Measurements from ENCODE around the gene MEGF6.

Gene MEGF6

DNA sequence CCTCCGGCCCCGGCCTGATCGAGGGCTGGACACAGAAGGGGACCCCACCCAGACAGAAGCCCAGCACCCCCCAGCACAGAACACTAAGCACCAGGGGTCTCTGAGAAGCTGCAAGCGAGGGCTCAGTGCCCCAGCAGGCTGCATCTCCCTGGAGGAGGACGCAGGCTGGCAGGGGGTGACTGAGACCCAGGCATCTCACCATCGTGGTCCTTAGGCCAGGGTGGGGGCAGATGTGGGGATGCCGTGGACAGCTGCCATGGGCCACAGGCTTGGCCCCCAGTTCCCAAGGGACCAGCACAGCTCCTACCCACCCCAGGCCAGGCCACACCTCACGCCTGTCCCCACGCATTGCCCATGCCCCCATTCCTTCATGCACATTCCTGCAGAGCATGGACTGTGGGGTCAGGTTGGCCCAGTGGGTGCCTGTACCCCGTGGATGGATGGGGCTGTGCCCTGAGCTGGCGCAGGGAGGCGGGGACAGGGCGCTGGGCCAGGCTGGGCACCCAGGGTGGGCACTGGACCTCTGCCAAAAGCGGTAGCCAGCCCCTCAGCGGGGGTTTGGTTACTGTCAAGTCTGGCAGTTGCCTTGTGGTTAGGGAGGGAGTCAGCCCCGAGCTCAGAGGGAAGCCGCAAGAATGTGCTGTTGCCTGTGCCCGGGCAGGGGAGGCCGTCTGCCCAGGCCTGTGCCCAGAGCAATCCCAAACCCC is 95.4 kb downstream of the MEGF6 start:
- DNase-seq, result no peak

DNA sequence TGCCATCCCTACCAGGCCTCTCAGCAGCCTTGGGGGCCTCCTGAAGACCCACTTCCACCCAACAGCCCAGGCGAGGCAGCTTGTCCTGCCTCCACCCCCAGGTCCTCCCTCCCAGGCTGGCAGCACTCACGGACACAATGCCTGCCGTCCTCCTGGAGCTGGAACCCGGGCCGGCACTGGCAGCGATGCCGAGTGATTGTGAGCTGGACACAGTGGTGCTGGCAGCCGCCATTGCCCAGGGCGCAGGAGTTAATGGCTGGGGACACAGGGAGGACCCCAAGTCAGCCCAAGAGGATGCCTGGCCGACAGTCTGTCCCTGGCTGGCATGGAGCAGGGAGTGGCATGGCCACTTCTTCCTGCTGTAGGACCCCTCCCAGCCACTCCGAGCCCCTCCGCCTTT is 96.0 kb downstream of the MEGF6 start:
- no peak for DNase-seq

DNA sequence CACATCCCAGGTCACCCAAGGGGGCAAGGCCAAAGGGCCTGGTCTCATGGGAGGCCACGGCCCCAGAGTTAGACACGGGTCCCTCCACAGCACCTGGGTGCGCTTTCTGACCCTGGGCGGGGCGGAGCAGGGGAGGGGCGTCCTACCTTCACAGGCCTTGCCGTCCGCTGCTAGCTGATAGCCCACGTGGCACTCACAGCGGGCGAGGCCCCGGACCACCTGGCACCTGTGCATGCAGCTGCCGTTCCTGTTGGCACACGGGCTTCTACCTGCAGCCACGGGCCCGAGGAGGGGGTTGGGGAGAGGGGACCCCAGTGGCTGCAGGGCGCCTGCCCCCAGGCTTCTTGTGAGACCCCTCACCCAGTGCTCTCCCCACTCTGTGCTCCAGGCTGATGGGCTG is 96.9 kb downstream of the MEGF6 start:
- no peak for DNase-seq

DNA sequence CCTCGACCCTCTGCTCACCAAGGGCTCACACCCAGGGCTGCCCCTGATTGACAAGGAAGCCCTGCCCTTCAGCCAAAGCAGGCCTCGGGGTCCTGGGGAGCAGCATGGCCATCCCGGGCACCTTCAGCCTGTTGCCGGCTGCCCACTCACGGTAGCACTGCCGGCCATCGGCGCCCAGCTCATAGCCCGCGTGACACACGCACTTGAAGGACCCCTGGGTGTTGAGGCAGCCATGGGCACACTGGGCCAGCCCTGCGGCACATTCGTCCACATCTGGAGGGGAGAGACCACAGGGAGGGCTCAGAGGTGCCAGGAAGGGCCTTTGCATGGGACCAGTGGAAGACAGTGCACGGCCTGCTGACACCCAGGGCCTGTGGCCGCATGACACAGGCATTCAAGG is 99.5 kb downstream of the MEGF6 start:
- DNase-seq, result no peak

DNA sequence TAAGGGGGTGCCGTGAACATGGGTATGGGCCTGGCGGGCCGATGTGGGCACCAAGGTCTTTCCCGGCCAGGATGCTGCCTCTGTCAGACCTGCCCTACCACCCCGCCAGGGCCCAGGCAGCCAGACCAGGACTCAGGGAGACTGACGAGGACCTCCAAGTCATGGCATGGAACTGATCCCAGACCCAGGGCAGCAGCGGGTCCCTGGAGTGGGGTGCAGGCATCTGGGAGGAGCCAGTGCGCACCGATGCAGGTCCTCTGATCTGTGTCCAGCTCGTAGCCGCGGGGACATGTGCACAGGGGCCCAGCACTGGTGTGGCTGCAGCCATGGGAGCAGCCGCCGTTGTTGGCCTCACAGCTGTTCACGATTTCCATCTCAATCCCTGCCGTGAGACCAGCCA is 100.0 kb downstream of the MEGF6 start:
- no peak for DNase-seq

DNA sequence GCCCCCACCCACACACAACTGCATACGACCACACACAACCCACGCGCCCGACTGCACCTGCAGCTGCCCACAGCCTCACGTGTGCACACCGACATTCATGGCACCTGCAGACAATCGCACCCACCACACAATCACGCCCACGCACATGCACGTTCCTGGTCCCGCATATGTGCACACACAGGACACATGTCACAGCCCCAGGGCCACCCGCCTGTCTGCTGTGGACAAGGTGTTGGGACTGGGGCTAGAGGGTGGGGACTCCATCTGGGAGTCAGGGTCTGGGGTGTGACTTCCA is 100.4 kb downstream of the MEGF6 start:
- no peak for DNase-seq

DNA sequence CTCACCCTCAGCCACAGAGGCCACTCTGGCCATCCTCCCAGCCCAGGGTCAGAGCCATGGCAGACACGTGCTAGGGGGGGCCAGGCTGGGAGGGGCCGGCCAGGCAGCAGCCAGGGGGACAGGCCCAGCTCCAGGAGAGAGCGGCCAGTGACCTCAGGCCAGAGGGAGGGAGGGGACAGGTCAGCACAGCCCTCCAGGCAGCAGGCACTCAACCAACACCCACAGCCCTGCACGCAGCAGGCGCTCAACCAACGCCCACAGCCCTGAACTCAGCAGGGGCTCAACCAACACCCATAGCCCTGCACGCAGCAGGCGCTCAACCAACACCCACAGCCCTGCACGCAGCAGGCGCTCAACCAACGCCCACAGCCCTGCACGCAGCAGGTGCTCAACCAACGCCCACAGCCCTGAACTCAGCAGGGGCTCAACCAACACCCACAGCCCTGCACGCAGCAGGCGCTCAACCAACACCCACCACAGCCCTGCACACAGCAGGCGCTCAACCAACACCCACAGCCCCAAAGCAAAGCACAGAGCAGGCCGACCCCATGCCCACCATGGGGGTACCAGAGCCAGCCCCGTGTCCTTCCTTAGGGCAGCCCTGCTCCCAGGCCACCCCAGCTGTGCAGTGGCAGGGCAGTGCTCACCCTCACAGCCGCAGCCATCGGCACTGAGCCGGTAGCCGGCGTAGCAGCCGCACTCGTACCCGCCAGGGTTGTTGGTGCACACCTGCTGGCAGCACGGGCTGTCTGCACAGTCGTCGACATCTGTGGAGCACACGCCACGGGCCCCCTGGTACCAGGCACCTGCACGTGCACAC is 101.0 kb downstream of the MEGF6 start:
- DNase-seq, result no peak

DNA sequence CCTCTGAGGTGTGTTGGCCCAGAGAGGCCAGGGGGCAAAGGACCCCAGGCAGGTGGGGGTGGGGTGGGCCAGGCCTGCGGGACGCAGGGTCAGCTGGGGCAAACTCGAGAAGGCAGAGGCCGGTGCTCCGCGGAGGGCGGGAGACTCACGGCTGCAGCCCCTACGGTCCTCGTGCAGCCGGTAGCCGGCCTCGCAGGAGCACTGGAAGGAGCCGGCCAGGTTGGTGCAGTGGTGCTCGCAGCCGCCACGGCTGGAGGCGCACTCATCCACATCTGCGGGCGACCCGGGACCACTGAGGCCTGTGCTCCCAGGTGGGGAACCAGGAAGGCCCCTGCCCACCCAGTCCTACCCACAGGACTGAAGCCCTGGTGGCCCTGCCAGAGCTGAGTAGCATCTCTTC is 101.6 kb downstream of the MEGF6 start:
- no peak for DNase-seq

DNA sequence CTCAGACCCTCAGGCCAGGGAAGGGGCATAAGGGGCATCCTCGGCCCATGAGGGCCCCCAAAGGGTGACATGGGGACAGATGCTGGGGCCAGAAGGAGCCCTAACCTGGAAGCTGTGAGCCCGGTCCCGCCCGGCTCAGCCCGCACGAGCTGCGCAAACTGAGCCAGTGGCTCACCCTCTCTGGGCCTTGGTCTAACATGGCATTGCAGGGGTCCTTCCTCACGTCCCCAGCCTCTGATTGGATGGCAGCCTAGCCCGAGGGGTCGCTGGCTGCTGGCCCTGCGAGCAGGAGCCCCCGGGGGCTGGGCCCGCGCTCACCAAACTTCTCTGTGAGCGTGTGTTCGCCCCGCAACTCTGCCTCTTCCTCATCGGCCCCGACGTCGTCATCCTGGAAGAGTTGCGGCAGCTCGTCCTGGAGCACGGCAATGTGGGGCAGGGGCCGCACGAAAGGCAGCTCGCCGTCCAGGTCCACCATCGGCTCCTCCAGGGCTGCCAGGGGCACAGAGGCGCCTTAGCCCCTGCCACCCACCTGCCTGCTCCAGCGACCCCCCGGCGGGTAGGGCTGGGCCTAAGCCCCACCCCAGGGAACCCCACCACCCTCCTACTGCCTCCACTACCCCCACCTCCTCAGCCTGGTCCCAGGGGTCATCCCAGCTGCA is 102.4 kb downstream of the MEGF6 start:
- DNase-seq, result no peak

DNA sequence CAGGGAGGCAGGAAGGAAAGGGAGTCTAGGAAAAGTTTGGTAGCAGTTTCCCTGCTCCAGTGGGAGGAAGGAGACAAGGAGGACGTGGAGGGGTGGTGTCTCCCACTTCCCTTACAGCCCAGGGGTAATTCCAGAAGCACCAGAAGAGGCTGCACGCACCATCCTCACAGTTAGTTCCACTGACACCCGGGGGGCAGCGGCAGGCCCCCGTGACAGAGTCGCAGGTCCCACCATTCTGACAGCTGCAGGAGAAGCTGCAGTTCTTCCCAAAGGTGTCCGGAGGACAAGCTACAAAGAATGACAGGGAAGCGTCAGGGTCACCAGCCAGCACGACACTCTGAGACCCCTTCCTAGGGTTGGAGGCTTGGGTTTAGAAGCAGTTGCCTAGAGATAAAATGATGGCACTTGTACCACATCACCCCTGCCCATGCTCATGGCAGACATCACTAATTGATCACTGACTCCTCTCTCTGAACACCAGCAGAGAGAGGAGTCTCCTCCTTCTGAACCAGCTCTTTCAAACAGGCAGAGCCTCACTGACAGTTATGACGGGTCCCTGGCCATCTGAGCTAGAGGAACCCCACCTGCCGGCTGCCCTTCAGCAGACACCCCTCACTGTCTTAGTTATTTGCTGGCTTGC is 103.6 kb downstream of the MEGF6 start:
- DNase-seq, result no peak

DNA sequence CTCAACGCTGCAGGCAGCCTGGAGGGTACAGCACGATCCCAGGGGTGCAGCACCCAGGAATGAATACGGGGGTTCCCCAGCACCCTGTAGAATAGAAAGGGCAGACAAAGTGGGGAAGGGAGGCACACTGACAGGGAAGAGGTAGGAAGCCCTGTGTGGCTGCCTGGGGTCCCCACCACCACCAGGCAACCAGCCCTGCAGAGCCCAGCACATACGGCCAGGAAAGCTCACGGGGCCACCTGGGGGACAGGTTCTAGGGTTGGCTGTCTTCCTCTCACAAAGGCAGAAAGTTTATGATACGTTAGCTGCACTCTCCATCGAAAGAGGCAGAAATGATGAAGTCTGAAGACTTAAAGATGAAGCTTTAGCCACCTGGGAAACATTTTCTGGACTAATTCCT is 104.4 kb downstream of the MEGF6 start:
- no peak for DNase-seq

DNA sequence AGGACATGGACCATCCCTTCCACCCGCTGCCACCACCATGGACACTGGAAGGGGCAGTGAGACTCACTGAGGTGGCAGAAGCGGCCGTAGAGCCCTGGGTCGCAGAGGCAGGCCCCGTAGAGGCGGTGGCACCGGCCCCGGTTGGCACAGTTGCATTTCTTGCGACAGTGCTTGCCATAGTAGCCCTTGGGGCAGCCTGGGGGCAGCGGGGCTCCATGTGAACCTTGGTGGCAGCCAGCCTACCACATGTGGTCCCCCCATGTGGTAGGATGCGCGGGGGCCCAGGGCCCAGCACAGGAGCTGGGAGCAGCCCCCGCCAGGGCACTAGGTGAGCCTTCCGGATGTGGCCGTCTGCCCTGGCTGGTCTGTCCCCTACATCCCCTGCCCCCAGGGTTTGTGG is 105.3 kb downstream of the MEGF6 start:
- DNase-seq, result no peak

DNA sequence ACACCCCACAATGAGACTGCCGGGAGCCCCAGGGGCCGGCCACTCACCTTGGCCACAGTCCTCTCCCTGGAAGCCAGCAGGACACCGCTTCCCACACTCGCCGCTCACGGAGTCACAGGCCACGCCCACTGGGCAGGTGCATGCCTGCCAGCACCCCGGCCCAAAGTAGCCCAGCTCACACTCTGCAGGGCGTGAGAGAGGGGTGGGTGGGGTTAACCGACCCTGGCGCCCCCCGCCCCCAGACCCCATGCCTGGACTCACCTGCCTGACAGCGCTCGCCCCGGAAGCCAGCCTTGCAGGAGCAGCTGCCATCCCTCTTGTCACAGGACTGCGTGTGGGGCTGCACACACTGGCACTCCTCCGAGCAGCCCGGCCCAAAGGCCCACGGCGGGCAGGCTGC is 106.1 kb downstream of the MEGF6 start:
- DNase-seq, result no peak

DNA sequence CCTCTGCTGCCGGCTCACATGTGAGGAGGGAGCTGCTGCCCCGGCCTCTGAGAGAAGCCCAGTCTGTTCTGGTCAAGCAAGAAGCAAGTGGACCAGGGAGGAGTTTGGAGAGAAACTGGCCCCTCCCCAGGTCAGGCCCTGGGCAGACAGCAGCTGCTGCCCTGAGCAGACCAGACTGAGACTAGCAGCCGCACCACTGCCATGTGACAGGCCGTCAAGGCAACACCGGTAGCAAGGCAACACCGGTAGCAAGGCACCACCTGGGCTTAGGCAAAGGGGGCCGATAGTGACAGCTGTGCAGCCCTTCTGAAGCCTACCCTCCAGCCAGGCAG is 106.5 kb downstream of the MEGF6 start:
- DNase-seq, result no peak

DNA sequence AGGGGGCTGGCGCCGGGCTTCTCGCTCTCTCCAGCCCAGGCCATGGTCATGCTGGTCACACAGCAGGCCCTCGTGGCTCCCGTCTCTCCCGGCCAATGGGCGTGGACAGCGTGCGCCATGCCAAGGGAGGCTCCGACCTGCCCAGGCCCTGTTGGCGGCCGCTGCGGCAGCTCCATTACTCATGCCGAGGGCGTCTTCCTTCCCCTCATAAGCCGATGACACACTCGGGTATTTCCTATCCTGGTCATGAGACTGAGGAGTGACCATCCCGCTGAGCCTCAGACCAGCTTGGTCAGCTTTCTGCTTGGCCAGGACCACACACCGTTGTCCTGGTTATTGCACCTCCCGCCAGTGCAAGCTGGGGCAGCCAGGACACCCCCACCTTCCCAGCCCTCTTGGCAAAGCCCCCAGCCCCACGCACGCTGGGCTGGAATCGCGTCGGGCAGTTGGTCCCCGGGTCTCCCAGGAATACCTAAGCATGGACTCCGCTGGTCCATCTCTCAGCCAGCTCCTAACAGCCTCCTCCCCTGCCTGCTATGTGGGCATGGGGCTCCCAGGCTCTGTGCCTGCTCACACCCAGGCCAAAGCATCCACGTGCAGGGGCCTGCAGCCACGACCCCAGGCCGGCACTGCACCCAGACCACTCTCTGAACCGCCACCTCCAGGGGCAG is 107.0 kb downstream of the MEGF6 start:
- no peak for DNase-seq

DNA sequence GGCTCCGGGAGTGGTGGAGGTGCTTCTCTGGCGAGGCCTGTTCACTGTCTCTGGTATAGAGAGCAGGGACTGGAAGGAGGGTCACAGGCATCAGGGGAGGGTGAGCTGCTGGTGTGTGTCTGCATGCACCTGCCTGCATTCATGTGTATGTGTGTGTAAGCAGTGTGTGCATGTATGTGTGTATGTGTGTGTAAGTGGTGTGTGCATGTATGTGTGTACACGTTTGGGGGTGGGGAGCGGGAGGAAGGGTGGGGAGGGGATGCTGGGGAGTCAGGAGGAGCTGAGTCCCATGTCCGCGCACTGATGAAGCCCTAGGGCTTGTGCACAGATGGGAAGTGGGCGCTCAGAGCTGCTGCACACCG is 107.8 kb downstream of the MEGF6 start:
- DNase-seq, result no peak

DNA sequence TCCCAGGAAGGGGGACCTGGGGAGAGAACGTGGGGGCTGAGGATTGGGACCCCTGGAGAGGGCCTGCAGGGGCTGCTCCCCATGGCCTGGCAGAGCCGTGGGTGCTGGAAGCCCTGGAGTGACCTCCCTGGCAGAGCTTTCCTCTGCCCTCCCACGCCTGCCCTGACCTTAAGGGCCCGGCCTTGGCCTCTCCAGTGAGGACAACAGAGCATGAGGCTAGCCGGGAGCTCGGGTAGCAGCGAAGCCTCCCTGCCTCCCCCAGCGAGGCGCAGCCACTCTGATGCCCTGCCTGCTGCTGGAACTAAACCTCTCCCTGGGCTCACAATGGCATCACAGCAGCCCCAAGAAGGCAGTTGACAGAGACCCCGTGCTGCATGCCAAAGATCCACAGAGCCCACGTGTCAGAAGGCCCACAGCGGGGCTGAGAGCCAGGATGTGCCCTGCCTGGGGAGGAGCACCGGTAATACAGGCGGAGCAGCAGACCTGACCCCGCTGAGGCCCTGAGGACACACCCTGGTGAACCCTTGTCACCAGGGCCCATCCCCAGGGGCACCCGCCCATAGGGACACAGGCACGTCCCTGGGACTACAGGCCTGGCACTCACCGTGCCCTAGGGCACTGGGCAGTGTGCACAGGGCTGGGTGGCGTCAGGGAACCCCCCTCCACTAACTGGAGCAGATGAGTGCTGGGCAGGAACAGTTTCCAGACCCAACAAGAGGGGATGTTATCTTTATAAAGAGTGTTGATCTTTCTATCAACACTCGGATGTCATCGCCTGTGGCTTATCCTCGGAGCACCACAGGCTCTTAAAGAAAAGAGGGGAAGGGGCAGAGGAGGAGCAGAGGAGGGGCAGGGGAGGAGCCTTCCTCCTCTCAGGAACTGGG is 108.4 kb downstream of the MEGF6 start:
- DNase-seq, result no peak

DNA sequence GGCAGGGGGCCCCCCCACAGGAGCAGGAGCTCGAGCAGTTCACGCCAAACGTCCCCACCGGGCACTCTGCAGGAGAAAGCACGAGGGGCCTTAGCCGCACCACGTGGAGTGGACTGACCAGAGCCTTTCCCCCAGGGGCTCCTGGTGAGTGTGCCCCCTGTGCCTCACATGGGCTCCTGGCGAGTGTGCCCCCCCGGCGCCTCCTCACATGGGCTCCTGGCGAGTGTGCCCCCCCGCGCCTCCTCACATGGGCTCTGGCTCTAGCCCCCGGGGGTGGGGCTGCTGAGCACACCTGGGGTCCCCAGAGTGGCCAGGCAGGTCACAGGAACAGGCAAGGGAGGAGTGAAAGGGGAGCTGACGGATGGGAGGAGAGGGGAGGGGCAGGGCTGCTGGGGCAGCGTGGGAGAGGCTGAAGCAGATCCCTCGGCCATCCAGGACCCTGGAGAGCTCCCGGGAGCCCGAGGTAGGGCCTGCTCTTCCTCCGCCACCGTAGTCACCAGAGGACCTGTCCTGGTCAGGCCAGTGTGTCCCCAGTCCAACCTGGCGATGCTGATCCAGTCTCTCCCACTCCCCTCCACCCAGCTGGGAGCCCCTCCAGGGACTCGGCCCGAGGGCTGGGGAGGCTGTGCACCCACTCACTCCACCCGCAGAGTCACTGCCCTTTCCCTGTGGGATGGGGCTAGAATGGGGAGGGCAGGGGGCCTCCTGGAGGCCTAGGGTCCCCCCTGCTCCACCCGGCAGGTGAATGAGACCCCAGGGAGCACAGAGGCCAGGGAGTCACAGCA is 109.3 kb downstream of the MEGF6 start:
- peak in 1 of 4 experiments; percentile 11 for DNase-seq

DNA sequence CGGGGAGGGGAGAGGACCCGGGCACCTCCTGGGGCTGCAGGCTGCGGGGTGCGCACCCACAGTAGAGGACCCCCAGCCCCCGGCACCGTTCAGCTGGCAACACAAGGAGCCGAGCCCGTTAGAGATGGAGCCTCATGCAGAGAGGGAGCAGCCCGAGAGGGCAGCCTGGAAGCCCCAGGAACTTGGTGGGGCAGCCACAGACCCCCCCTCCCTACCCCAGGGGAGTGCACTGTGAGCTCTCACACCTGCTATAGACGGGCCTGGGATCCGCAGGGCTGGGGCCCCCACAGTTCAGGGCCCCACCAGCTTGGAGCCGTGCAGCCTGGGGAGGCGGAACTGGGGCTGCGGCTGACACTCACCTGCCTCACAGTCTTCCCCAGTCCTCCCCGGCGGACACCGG is 109.9 kb downstream of the MEGF6 start:
- no peak for DNase-seq

DNA sequence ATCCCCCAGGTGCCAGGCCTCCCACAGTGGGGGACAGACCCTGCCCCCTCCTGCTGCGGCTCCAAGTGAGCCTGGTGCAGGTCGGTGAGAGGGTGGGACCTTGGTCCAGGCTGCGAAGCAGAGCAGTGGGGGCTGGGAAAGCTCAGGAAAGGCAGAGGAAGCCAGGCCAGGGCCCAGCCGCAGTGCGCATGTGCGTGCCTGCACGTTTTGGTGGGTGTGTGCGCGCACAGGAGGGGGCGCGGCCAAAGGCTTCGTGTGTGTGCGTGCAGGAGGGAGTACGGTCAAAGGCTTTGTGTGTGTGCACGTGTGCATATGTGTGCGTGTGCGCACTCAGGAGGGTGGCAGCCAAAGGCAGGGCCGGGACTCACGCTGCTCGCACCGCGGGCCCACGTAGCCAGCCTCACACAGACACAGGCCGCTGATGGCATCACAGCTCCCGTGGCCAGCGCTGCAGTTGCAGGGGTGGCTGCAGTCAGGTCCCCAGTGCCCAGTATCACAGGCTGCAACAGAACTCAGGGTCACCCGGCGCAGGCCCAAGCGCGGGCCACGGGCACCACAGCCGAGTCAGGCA is 111.0 kb downstream of the MEGF6 start:
- DNase-seq, result no peak

DNA sequence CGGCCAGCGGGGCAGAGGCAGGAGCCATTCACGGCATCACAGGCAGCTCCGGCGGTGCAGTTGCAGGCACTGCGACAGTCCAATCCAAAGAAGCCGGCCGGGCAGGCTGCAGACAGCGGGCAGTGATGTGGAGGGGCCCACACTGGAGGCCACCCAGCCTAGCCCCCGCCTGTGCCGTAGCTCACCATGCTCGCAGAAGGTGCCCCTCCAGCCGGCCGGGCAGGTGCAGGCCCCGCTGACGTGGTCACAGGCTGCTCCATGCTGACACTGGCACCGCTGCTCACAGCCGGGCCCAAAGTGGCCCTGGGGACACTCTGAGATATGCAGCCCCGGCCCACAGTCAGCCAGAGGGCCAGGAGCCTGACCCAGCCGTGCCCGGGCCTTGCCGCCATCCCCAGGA is 111.7 kb downstream of the MEGF6 start:
- no peak for DNase-seq

Data from activated naive CD4-positive, alpha-beta T cell (primary cell).